Measurements from ENCODE around the gene EXOC4. TPM values are rescaled to one million over a fixed set of nuclear protein-coding genes. Genes with fewer than 3 reads are reported as not detected.

Gene EXOC4
- total RNA-seq, 4 donors from 2014 or later: 60.0 to 187 (median 80.1) TPM

GRCh38 chr7:133613250-133613790, 360.4 kb downstream of the EXOC4 start:
- TF ChIP-seq POLR2AphosphoS5 (IDR thresholded peaks at IDR 0.05) (no peak), EP300 (IDR thresholded peaks at IDR 0.05) (no peak), POLR2A (IDR thresholded peaks at IDR 0.05) (no peak), CTCF (IDR thresholded peaks at IDR 0.05) (no peak)
- Histone ChIP-seq H3K36me3 (no peaks in the 10 kb centered on the region), H3K27ac (no peak overlapping the region), H3K9me3 (no peaks in the 10 kb centered on the region), H3K27me3 (no peaks in the 10 kb centered on the region), H3K4me3 (no peak overlapping the region), H3K4me1 (no peaks in the 10 kb centered on the region)
- DNase-seq (ENCODE audit: low spot score in 2 of 2): no peak
- WGBS: 95% methylated on average over 8 of the region's 8 CpGs

GRCh38 chr7:133614251-133614650, 361.4 kb downstream of the EXOC4 start:
- TF ChIP-seq POLR2A (IDR thresholded peaks at IDR 0.05): no peak
- TF ChIP-seq CTCF (IDR thresholded peaks at IDR 0.05): no peak
- TF ChIP-seq POLR2AphosphoS5 (IDR thresholded peaks at IDR 0.05): no peak
- TF ChIP-seq EP300 (IDR thresholded peaks at IDR 0.05): no peak
- no peaks in the 10 kb centered on the region for H3K36me3 ChIP-seq
- no peaks in the 10 kb centered on the region for H3K9me3 ChIP-seq
- no peaks in the 10 kb centered on the region for H3K4me1 ChIP-seq
- WGBS: 100% methylated on average over 2 of the region's 2 CpGs
- no peak overlapping the region for H3K27ac ChIP-seq
- DNase-seq (ENCODE audit: low spot score in 2 of 2): no peak
- no peaks in the 10 kb centered on the region for H3K27me3 ChIP-seq
- no peak overlapping the region for H3K4me3 ChIP-seq

- H3K27ac ChIP-seq: no peak overlapping the region
- 71% methylated on average over 4 of the region's 4 CpGs for WGBS
- no peak for TF ChIP-seq POLR2AphosphoS5 (IDR thresholded peaks at IDR 0.05)
- TF ChIP-seq EP300 (IDR thresholded peaks at IDR 0.05): no peak
- no peak for TF ChIP-seq POLR2A (IDR thresholded peaks at IDR 0.05)
- no peak for TF ChIP-seq CTCF (IDR thresholded peaks at IDR 0.05)
Observed at GRCh38 chr7:133618970-133619369, 366.1 kb downstream of the EXOC4 start.

GRCh38 chr7:133619491-133619890, 366.6 kb downstream of the EXOC4 start:
- no peak for TF ChIP-seq EP300 (IDR thresholded peaks at IDR 0.05)
- no peak for TF ChIP-seq POLR2AphosphoS5 (IDR thresholded peaks at IDR 0.05)
- no peak for TF ChIP-seq POLR2A (IDR thresholded peaks at IDR 0.05)
- no peak for TF ChIP-seq CTCF (IDR thresholded peaks at IDR 0.05)
- DNase-seq (ENCODE audit: low spot score in 2 of 2): no peak
- no peaks in the 10 kb centered on the region for H3K36me3 ChIP-seq
- no peaks in the 10 kb centered on the region for H3K4me1 ChIP-seq
- no peaks in the 10 kb centered on the region for H3K9me3 ChIP-seq
- H3K27ac ChIP-seq: no peak overlapping the region
- no peak overlapping the region for H3K4me3 ChIP-seq
- H3K27me3 ChIP-seq: no peaks in the 10 kb centered on the region
- 68% methylated on average over 2 of the region's 2 CpGs for WGBS

More at GRCh38 chr7:133618970-133619369, 366.1 kb downstream of the EXOC4 start:
- H3K9me3 ChIP-seq: no peaks in the 10 kb centered on the region
- H3K36me3 ChIP-seq: no peaks in the 10 kb centered on the region
- no peak for DNase-seq (ENCODE audit: low spot score in 2 of 2)
- H3K4me1 ChIP-seq: no peaks in the 10 kb centered on the region
- no peak overlapping the region for H3K4me3 ChIP-seq
- H3K27me3 ChIP-seq: no peaks in the 10 kb centered on the region

- no peaks in the 10 kb centered on the region for H3K9me3 ChIP-seq
- TF ChIP-seq POLR2AphosphoS5 (IDR thresholded peaks at IDR 0.05) (no peak), CTCF (IDR thresholded peaks at IDR 0.05) (no peak), POLR2A (IDR thresholded peaks at IDR 0.05) (no peak), EP300 (IDR thresholded peaks at IDR 0.05) (no peak)
- 90% methylated on average over 1 of the region's 1 CpG for WGBS
- no peak overlapping the region for H3K4me3 ChIP-seq
- no peak for DNase-seq (ENCODE audit: low spot score in 2 of 2)
- no peak overlapping the region for H3K27ac ChIP-seq
- H3K27me3 ChIP-seq: no peaks in the 10 kb centered on the region
- no peaks in the 10 kb centered on the region for H3K36me3 ChIP-seq
- H3K4me1 ChIP-seq: no peaks in the 10 kb centered on the region
Observed at GRCh38 chr7:133623721-133624120, 370.8 kb downstream of the EXOC4 start.
